Mesenteric fat pad (tissue), 1 donor: ENCODE results near the gene MMP28. TPM values are rescaled to one million over a fixed set of nuclear protein-coding genes. Genes with fewer than 3 reads are reported as not detected.
A peak's percentile ranks its signal among the peaks of the same experiment; 100 is the strongest.

ENCODE experiments used
- DNase-seq: peaks from one replicate; pipeline ENCODE4 v3.0.0-alpha.2; 2020; ENCODE audit warnings: low spot score
- long read RNA-seq: library from polyadenylated mRNA; unstranded; transcript quantifications from one replicate; pipeline ENCODE4 v2.0.0, GENCODE V29; 2020
- total RNA-seq: library from RNA; stranded (reverse); fragmentation: NEBNext Ultra II Directional; extraction: Animal tissue kit (Norgen Biotek cat#: 25700); gene quantifications from one replicate; pipeline ENCODE4 v1.2.1, GENCODE V29; 2021
- donor health status: DM: yes; HTN: yes; CAD: no.

The MMP28 gene
- 51.7 TPM for total RNA-seq
- long read RNA-seq, transcript MMP28-203 (3 exons, 1,092 nt), result minor isoform, 24 of 272 reads
- long read RNA-seq, transcript MMP28-201 (8 exons, 1,928 nt), result major isoform, 123 of 272 reads
- long read RNA-seq, partial matches to known transcripts, result 51 of 272 reads
- long read RNA-seq, other reads (novel, unspliced or antisense), result 74 of 272 reads

- no peak for DNase-seq
Measured at GRCh38 chr17:35795007-35795870, at the start of gene MMP28. Gene MMP28, minus strand, starts transcription at chr17:35795641. Its CDS starts 264 bp downstream, at chr17:35795377.

GRCh38 chr17:35844547-35844946 lies 49.1 kb upstream of the MMP28 start:
- no peak for DNase-seq

DNA sequence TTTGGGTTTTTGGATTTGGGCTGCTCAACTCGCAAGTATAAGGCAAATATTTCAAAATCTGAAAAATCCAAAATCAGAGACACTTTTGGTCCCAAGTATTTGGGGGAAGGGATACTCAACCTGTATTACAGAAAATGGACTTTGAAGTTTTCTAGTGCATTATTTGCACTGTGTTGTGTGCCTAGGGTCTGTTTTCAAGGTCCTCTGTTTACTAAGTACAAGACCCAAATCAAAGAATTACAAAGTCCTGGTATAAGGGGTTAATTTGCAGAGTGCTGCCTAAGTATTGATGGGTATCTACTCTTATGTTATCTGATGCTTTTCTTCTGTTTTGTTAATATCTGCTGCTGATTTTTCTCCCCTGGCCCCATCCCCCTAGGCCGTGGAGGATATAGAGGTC lies 48.3 kb upstream of the MMP28 start:
- no peak for DNase-seq

GRCh38 chr17:35842239-35842638 lies 46.8 kb upstream of the MMP28 start:
- no peak for DNase-seq

- DNase-seq, result no peak
Measured at GRCh38 chr17:35841505-35841904, 46.1 kb upstream of the MMP28 start.

DNA sequence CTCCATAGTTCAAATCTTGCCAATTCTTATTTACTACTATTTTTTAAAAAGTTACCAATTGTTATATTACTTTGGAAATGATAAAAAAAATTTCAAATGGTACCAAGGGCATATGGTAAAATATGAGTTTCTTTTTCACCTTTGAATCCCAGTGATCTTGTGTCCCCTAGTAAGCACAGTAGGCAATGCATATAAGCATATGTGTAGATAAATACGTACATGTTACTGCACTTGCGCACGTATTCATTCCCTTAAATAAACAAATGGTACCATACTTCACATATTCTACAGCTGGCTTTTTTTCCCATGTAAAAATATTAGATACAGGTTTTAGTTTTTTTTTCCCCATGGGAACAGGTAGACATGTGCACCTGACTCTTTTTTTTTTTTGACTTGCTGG lies 45.7 kb upstream of the MMP28 start:
- DNase-seq, result no peak

- no peak for DNase-seq
Measured at GRCh38 chr17:35825206-35825605, 29.8 kb upstream of the MMP28 start.

DNA sequence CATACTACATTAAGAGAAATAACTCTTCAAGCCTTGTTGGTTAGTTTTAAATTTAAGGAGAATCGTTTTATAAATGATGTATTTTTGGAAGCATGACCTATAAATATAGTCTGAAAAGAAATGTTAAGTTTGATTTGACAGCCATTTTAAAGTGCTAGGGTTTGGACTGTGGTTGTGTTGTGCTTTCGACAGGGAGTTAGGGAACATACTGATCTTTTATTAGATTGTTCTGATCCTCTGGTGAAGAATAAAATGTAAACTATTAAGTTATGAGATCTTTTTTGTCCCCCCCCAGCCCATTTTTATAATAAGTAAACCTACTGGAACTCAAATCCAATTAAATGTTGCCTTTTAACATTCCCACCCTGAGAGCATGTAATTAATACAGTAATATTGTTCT lies 25.9 kb upstream of the MMP28 start:
- no peak for DNase-seq

GRCh38 chr17:35819455-35819854 lies 24.0 kb upstream of the MMP28 start:
- DNase-seq, result no peak

DNA sequence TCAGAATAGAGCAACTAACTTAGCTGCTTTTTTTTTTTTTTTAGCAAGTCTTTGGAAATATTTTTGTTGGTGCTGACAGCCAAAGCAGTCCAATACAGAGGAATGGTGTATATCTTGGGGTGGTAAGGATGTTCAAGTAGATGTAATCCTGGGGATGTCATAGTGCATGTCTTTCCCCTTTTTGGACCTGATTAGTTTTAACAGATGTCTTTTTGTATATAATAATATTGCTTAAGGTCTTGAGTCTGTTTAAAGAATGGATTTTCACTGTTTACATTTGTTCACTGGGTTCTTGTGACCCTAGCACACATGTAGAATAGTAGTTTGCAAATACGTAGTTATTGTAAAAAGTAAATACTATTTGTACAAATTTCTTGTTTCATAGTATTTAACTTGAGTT lies 21.8 kb upstream of the MMP28 start:
- DNase-seq, result no peak

- DNase-seq, result no peak
Measured at GRCh38 chr17:35816723-35817122, 21.3 kb upstream of the MMP28 start.

GRCh38 chr17:35812456-35812855 lies 17.0 kb upstream of the MMP28 start:
- no peak for DNase-seq

- DNase-seq, result no peak
Measured at GRCh38 chr17:35811759-35812158, 16.3 kb upstream of the MMP28 start.

DNA sequence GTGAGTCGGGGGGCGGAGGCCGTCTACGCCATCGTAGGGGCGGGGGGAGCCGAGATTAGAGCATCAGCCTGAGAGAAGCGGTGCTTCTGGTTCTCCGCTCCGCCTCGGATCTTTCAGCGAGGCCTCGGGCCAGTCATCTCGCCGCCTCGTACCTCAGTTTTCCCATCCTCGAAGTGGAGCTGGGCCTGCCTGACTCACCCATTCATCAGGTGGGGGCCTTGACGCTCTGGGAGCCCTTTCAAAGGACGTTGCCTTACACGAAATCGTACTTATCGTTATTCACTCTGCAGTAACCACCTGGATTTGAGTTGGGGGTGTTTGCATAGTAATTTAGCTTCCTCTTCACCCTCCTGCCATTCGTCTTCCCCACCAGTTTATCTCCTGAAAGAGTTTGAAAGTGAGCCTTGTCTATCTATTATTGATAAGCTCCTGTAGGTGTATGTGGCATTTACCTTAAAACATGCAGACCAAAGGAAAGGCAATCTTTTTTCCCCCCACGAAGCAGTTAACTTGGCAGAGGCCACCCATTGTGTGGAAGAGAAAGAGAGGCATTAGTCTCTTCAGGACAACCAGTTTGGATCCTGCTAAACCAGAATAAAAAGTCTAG lies 14.5 kb upstream of the MMP28 start:
- DNase-seq, result no peak

DNA sequence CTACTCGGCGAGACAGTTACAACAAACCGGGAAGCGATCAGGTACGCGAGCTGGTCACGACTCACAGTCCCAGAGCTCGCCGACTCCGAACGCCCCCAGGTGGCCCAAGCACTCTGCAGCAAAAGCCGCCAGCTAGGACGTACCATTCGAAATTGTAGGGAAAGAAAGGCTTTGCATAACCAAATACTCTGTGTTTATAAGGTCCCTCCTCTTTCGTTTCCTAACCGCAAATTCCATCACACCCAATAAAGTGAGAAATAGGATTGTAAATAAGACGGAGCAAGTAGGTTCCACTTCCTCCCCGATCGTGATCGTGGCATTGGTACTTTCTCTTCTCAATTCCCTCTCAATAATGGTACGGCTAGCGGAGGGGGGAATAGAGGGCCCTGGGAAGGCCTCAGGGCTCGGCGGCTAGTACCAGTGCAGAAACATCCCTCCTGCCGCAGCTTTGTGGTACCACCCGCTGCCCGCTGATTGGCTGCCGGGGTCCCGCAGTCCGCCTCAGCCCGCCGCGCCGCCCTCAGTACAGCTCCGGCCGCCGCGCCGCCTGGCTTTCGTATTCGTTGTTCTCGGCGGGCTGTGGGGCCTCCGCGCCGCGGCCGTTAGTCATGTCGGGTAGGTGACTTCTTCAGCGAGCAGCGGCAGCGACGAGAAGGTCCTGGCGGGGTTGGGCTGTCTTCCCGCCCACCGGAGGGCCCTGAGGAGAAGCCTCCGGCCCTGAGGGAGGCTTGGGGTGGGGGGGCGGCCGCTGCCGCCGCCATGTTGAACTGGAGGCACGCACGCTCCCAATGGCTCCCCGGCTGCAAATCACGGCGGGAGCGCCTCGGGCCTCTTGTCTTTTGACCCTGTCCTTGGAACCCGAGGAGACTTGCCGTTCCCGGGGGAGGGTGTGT lies 13.8 kb upstream of the MMP28 start, which contains the start of gene TAF15:
Gene TAF15 (plus strand): TSS at position 523 of the 893 bp plus-strand sequence. CDS start 86 bp downstream, at position 609.
- peak; percentile 96 for DNase-seq

DNA sequence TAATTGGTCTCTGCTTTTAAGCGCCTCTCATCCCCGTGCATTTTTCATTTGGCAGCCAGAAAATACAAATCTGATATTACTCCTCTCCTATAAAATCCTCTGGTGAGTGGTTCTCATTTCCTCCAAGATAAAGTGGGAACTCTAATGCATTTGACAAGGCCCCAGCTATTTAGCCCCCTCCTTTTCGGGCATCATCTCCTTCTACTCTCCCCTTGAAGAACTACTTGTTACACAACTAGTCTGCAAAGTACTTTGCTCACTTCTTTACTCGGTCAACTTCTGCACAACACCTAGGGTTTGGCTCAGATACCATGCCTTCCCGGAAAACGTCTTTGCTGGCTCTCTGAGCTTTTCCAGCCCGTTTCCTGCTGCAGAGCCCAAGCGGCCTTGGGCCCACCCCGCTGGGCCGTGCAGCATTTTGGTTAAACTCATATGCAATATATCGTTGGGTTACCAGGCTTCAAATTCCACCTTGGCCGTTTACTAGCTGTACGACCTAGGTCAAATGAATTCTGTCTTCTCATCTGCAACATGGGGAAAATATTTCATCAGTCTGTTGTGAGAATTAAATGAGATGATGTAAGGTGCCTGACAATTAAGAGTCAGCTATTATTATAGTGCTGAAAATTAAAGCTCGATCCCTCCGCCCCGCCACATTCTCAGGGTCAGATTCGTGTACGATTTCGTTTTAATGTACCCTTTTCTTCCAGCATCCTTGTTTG lies 13.0 kb upstream of the MMP28 start:
- no peak for DNase-seq

DNA sequence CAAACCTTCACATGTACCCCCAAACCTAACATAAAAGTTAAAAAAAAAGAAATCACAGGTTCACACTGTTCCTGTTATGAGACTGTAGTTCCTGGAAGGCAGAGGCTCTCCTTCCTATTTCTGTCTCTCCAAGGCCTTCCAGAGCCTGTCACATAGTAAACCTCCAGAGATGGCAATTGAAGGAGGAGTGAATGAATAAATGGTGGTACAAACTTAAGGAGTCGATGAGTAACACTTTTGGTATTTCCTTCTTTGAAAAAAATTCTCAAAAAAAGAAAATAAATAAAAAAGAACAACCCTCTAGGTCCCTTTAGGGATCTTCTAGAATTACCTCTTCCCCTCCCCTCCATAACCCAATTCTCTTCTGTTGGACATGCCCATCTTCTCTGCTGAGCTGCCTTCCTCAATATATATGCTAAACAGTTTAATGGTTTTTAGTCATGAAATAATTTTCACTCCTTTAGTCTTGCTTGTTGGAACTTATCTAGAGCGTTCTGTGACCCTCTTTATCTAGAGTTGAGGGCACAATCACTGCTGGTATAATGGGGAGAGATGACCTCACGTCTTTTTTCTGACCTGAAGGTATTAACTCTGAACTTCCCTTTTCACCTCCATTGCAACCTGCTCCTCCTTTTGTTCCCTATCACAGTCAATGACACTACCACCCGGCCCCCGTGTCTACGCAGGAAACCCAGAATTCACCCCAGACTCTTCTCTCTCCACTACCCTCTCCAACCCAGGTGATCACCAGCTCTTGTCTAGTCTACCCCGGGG lies 12.1 kb upstream of the MMP28 start:
- DNase-seq, result no peak

DNA sequence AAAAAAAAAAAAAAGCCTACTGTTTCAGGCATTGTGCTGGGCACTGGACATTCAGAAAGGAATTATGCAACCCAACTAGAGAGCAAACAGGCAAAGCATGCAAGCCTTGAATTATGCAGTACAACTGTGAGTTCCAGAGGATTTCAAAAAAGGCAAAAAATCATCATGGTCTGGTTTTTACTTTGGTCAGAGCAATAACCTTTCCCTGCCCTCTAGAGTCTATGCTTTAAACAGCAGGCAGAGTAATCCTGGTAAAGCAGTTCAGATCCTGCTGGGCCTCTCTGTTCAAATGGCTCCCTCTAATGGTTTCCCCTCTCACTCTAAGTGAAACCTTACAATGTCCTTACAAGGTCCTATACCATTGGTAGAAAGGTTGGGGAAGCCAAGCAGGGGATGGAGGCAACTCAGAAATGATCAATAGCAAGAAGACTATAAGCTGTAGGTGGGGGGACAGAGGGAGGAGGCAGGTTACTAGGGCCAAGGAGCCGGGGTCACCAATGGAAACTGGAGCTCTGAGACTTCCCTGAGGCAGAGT lies 9.3 kb upstream of the MMP28 start:
- no peak for DNase-seq

GRCh38 chr17:35801583-35802224 lies 6.3 kb upstream of the MMP28 start:
- DNase-seq, result no peak
